OCI-LY7 (cell line): ENCODE measurements around the gene BEST3. TPM values are rescaled to one million over a fixed set of nuclear protein-coding genes. Genes with fewer than 3 reads are reported as not detected.

Experiments used
- BruUV-seq: library from RNA; stranded (reverse); fragments of 400-500 nt; replicated peaks from 2 replicates; lab custom pipeline; 2021; lab: Mats Ljungman, UMichigan
- CTCF ChIA-PET: fragments of 300-600 bp; sonication (Branson Sonifier 250); formaldehyde crosslinking; loops from one replicate; lab custom pipeline; 2022; ENCODE audit warnings: antibody characterized with exemption; ENCODE audit not compliant: unreplicated experiment; lab: Charles Lee
- POLR2A ChIA-PET: fragments of 300-600 bp; sonication (Branson Sonifier 250); formaldehyde crosslinking; loops from one replicate; lab custom pipeline; 2022; ENCODE audit warnings: antibody characterized with exemption; lab: Charles Lee
- DNase-seq: peaks from one replicate; pipeline ENCODE4 v3.0.0-alpha.2; 2015; ENCODE audit warnings: low spot score
- H2AFZ ChIP-seq: fragments of 200-600 bp; sonication (generic), shearing (Covaris generic); 2 replicates; pipeline ENCODE4 v1.6.1; 2014; ENCODE audit warnings: mild to moderate bottlenecking, antibody characterized with exemption, low read length, moderate library complexity
- H3K27ac ChIP-seq: fragments of 200-600 bp; sonication (generic); 2 replicates; pipeline ENCODE4 v1.5.1; 2014; ENCODE audit warnings: mixed run types, low read depth, mild to moderate bottlenecking, moderate library complexity, low read length, inconsistent platforms; ENCODE audit not compliant: poor library complexity, severe bottlenecking
- H3K36me3 ChIP-seq: fragments of 200-600 bp; sonication (generic); 2 replicates; pipeline ENCODE4 v1.6.1; 2014; ENCODE audit warnings: mild to moderate bottlenecking, antibody characterized with exemption, low read length, moderate library complexity, mixed read lengths; ENCODE audit not compliant: insufficient read depth
- H3K4me1 ChIP-seq: fragments of 200-600 bp; sonication (generic); 2 replicates; pipeline ENCODE4 v1.5.1; 2014; ENCODE audit warnings: mild to moderate bottlenecking, low read length; ENCODE audit not compliant: insufficient read depth, poor library complexity, severe bottlenecking
- H3K4me2 ChIP-seq: fragments of 200-600 bp; sonication (generic); 2 replicates; pipeline ENCODE4 v1.6.1; 2014; ENCODE audit warnings: mild to moderate bottlenecking, low read length
- H3K4me3 ChIP-seq: fragments of 200-600 bp; sonication (generic); 2 replicates; pipeline ENCODE4 v1.5.1; 2014; ENCODE audit warnings: mild to moderate bottlenecking, low read depth, low read length; ENCODE audit not compliant: poor library complexity, severe bottlenecking
- H3K79me2 ChIP-seq: fragments of 200-600 bp; sonication (generic); 2 replicates; pipeline ENCODE4 v1.6.1; 2016; ENCODE audit warnings: low read depth, mild to moderate bottlenecking, low read length, moderate library complexity, mixed read lengths; ENCODE audit not compliant: insufficient read depth
- H3K9me2 ChIP-seq: fragments of 200-600 bp; sonication (generic); 2 replicates; pipeline ENCODE4 v1.6.1; 2016; ENCODE audit warnings: mild to moderate bottlenecking, low read length, mixed read lengths; ENCODE audit not compliant: insufficient read depth
- H3K9me3 ChIP-seq: fragments of 200-600 bp; sonication (generic); 2 replicates; pipeline ENCODE4 v1.6.1; 2014; ENCODE audit warnings: mild to moderate bottlenecking, mixed run types, low read length, mixed read lengths
- H4K20me1 ChIP-seq: fragments of 200-600 bp; sonication (generic); 2 replicates; pipeline ENCODE4 v1.6.1; 2014; ENCODE audit warnings: mild to moderate bottlenecking, antibody characterized with exemption, low read length, moderate library complexity, mixed read lengths; ENCODE audit not compliant: insufficient read depth
- CTCF ChIP-seq: fragments of 200-600 bp; sonication (generic); conservative IDR thresholded peaks from 2 replicates; pipeline ENCODE4 v1.5.1; 2014; ENCODE audit warnings: mild to moderate bottlenecking, antibody characterized with exemption, low read length, moderate library complexity, mixed read lengths
- EZH2phosphoT487 ChIP-seq: fragments of 200-600 bp; sonication (generic); IDR thresholded peaks from 2 replicates; pipeline ENCODE4 v1.6.1; 2018; ENCODE audit warnings: low read depth, borderline replicate concordance, mild to moderate bottlenecking, mixed run types, antibody characterized with exemption, low read length, moderate library complexity, mixed read lengths
- intact Hi-C: fragments of 100-400 bp; cut with micrococcal nuclease; formaldehyde crosslinking; loops from one replicate; pipeline ENCODE4 v1.10.0; 2022; ENCODE audit not compliant: unreplicated experiment
- total RNA-seq, 2 experiments: library from RNA; depleted of rRNA in 1 of 2; stranded (reverse); fragments of >200 nt in 1 of 2; shearing (Covaris generic) in 1 of 2; gene quantifications; 2 replicates each; pipeline ENCODE4 v1.2.3, GENCODE V29; 2014 to 2022

Gene BEST3
- total RNA-seq, 2 experiments from 2014 or later: 60.1 to 123 TPM

- no peaks in the 10 kb centered on the region for H3K4me1 ChIP-seq
- no peak overlapping the region for H3K4me3 ChIP-seq
- POLR2A ChIA-PET: interaction anchor here (0.7 kb wide), 1 partner anchor 28 kb away, joined by 3 read pairs; no protein-coding TSS in a partner anchor
- CTCF ChIA-PET: no interaction called here
- H4K20me1 ChIP-seq: no peaks in the 10 kb centered on the region
- no peaks in the 10 kb centered on the region for H3K79me2 ChIP-seq
- no peaks in the 10 kb centered on the region for H3K9me3 ChIP-seq
- DNase-seq: no peak
- H3K27ac ChIP-seq: no peak overlapping the region
- peaks cover 25% of the 10 kb centered on the region for H3K36me3 ChIP-seq
- no peak overlapping the region for H3K4me2 ChIP-seq
- no TSS peak for BruUV-seq
- H2AFZ ChIP-seq: no peak overlapping the region
- no peaks in the 10 kb centered on the region for H3K9me2 ChIP-seq
- TF ChIP-seq EZH2phosphoT487 (no peak), CTCF (no peak)
- intact Hi-C loops: no loop called here
Measured at GRCh38 chr12:69658203-69658602, 40.9 kb downstream of the BEST3 start.

- H3K36me3 ChIP-seq: peaks cover 25% of the 10 kb centered on the region
- no peaks in the 10 kb centered on the region for H4K20me1 ChIP-seq
- intact Hi-C loops: no loop called here
- BruUV-seq: no TSS peak
- H3K27ac ChIP-seq: no peak overlapping the region
- no peaks in the 10 kb centered on the region for H3K9me2 ChIP-seq
- DNase-seq: no peak
- no peaks in the 10 kb centered on the region for H3K9me3 ChIP-seq
- no peaks in the 10 kb centered on the region for H3K79me2 ChIP-seq
- no peak overlapping the region for H3K4me2 ChIP-seq
- H3K4me3 ChIP-seq: no peak overlapping the region
- ChIA-PET POLR2A (no interaction called here), CTCF (no interaction called here)
- no peaks in the 10 kb centered on the region for H3K4me1 ChIP-seq
- H2AFZ ChIP-seq: no peak overlapping the region
- no peak for TF ChIP-seq EZH2phosphoT487
- TF ChIP-seq CTCF: no peak
Measured at GRCh38 chr12:69657376-69658137, 41.5 kb downstream of the BEST3 start.
